ENCODE results near the gene RCBTB1. TPM values are rescaled to one million over a fixed set of nuclear protein-coding genes. Genes with fewer than 3 reads are reported as not detected.
A peak's percentile ranks its signal among the peaks of the same experiment; 100 is the strongest.

The RCBTB1 gene
- total RNA-seq, 2 donors from 2014 or later = 6.3 to 12.2 TPM

- H3K4me1 ChIP-seq = no peaks in the 10 kb centered on the region
- H3K36me3 ChIP-seq (replicated peaks in 1 of 2; ENCODE audit: insufficient read depth in 1 of 2, low read depth in 2 of 2) = peaks cover 0 to 8% of the 10 kb centered on the region in 2 donors
- no peaks in the 10 kb centered on the region for H3K27me3 ChIP-seq
- DNase-seq (no peak), ATAC-seq (no peak)
- WGBS, 2 donors = 79 to 85% methylated on average over 9 to 10 of the region's 10 CpGs
- no peak for TF ChIP-seq POLR2A (IDR thresholded peaks at IDR 0.05)
- TF ChIP-seq, protein P1, sequence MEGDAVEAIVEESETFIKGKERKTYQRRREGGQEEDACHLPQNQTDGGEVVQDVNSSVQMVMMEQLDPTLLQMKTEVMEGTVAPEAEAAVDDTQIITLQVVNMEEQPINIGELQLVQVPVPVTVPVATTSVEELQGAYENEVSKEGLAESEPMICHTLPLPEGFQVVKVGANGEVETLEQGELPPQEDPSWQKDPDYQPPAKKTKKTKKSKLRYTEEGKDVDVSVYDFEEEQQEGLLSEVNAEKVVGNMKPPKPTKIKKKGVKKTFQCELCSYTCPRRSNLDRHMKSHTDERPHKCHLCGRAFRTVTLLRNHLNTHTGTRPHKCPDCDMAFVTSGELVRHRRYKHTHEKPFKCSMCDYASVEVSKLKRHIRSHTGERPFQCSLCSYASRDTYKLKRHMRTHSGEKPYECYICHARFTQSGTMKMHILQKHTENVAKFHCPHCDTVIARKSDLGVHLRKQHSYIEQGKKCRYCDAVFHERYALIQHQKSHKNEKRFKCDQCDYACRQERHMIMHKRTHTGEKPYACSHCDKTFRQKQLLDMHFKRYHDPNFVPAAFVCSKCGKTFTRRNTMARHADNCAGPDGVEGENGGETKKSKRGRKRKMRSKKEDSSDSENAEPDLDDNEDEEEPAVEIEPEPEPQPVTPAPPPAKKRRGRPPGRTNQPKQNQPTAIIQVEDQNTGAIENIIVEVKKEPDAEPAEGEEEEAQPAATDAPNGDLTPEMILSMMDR (IDR thresholded peaks at IDR 0.05) = no peak
- H3K4me3 ChIP-seq = no peak overlapping the region
- H3K27ac ChIP-seq = no peak overlapping the region
- H3K9me3 ChIP-seq = no peaks in the 10 kb centered on the region
- intact Hi-C loops (cut with DNase I) = no loop called here
Observed at GRCh38 chr13:49550942-49551644, 34.3 kb downstream of the RCBTB1 start.

- Histone ChIP-seq H3K27me3 (no peaks in the 10 kb centered on the region), H3K4me3 (no peak overlapping the region), H3K36me3 (replicated peaks in 1 of 2; ENCODE audit: insufficient read depth in 1 of 2, low read depth in 2 of 2) (peaks cover 0 to 6% of the 10 kb centered on the region in 2 donors), H3K9me3 (no peaks in the 10 kb centered on the region), H3K4me1 (no peaks in the 10 kb centered on the region), H3K27ac (no peak overlapping the region)
- intact Hi-C loops (cut with DNase I) = no loop called here
- TF ChIP-seq, protein P1 (IDR thresholded peaks at IDR 0.05) = peak in 6 of 7 experiments; percentile 13 to 55 (median 32)
- no peak for TF ChIP-seq POLR2A (IDR thresholded peaks at IDR 0.05)
- 77 to 85% methylated on average over 7 to 15 of the region's 15 CpGs for WGBS, 2 donors
- ATAC-seq (no peak), DNase-seq (peak; percentile 16 to 59 (median 28))
Observed at GRCh38 chr13:49549289-49549688, 36.1 kb downstream of the RCBTB1 start.

DNA sequence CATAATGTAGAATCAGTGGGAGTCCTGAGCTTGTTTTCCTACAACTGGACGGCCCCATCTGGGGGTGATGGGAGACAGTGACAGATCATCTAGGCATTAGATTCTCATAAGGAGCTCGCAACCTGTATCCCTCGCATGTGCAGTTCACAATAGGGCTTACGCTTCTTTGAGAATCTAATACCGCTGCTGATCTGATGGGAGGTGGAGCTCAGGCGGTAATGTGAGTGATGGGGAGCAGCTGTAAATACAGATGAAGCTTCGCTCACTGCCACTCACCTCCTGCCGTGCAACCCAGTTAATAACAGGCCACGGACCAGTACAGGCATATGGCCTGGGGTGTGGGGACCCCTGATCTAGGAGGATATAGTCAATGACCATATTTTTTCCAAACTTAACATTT lies 38.8 kb downstream of the RCBTB1 start:
- Histone ChIP-seq H3K36me3 (replicated peaks in 1 of 2; ENCODE audit: insufficient read depth in 1 of 2, low read depth in 2 of 2) (peaks cover 0 to 11% of the 10 kb centered on the region in 2 donors), H3K27ac (no peak overlapping the region), H3K4me1 (no peaks in the 10 kb centered on the region), H3K4me3 (no peak overlapping the region), H3K9me3 (no peaks in the 10 kb centered on the region), H3K27me3 (no peaks in the 10 kb centered on the region)
- ATAC-seq (no peak), DNase-seq (no peak)
- TF ChIP-seq, protein P1 (IDR thresholded peaks at IDR 0.05) = no peak
- no peak for TF ChIP-seq POLR2A (IDR thresholded peaks at IDR 0.05)
- intact Hi-C loops (cut with DNase I) = no loop called here
- WGBS, 2 donors = 93 to 98% methylated on average over 9 of the region's 9 CpGs

- no peak for ATAC-seq
- peaks cover 0 to 8% of the 10 kb centered on the region in 2 donors for H3K36me3 ChIP-seq (replicated peaks in 1 of 2; ENCODE audit: insufficient read depth in 1 of 2, low read depth in 2 of 2)
- intact Hi-C loops (cut with DNase I) = no loop called here
Observed at GRCh38 chr13:49545661-49546060, 39.7 kb downstream of the RCBTB1 start.

More at GRCh38 chr13:49545661-49546060, 39.7 kb downstream of the RCBTB1 start:
- H3K4me1 ChIP-seq = no peaks in the 10 kb centered on the region
- 76 to 80% methylated on average over 4 of the region's 4 CpGs for WGBS, 2 donors
- H3K4me3 ChIP-seq = no peak overlapping the region
- no peak for TF ChIP-seq POLR2A (IDR thresholded peaks at IDR 0.05)
- TF ChIP-seq, protein P1 (IDR thresholded peaks at IDR 0.05) = no peak
- no peak overlapping the region for H3K27ac ChIP-seq
- no peaks in the 10 kb centered on the region for H3K9me3 ChIP-seq
- DNase-seq = no peak
- H3K27me3 ChIP-seq = no peaks in the 10 kb centered on the region

Measured in body of pancreas (tissue), 4 donors.